ENCODE results near the gene CNNM2.
A peak's percentile ranks its signal among the peaks of the same experiment; 100 is the strongest.

The CNNM2 gene

GRCh38 chr10:103077491-103078308 lies 159.6 kb downstream of the CNNM2 start:
- no peak for DNase-seq

- no peak for DNase-seq
Observed at GRCh38 chr10:103078309-103078615, 160.2 kb downstream of the CNNM2 start.

- no peak for DNase-seq
Observed at GRCh38 chr10:103078676-103079075, 160.6 kb downstream of the CNNM2 start.

GRCh38 chr10:103079100-103079499 lies 161.0 kb downstream of the CNNM2 start:
- no peak for DNase-seq

- DNase-seq, result no peak
Observed at GRCh38 chr10:103079946-103080345, 161.9 kb downstream of the CNNM2 start.

GRCh38 chr10:103080891-103081581 lies 162.9 kb downstream of the CNNM2 start:
- no peak for DNase-seq

GRCh38 chr10:103082683-103083082 lies 164.6 kb downstream of the CNNM2 start:
- DNase-seq, result no peak

- no peak for DNase-seq
Observed at GRCh38 chr10:103083266-103083976, 165.3 kb downstream of the CNNM2 start.

GRCh38 chr10:103083977-103084320 lies 165.9 kb downstream of the CNNM2 start:
- no peak for DNase-seq

GRCh38 chr10:103086261-103086660 lies 168.2 kb downstream of the CNNM2 start:
- DNase-seq, result no peak

GRCh38 chr10:103086799-103087198 lies 168.7 kb downstream of the CNNM2 start:
- DNase-seq, result no peak

- DNase-seq, result no peak
Observed at GRCh38 chr10:103089493-103089892, 171.4 kb downstream of the CNNM2 start.

GRCh38 chr10:103090911-103091310 lies 172.8 kb downstream of the CNNM2 start:
- no peak for DNase-seq

GRCh38 chr10:103095005-103095404 lies 176.9 kb downstream of the CNNM2 start:
- no peak for DNase-seq

- no peak for DNase-seq
Observed at GRCh38 chr10:103096130-103096529, 178.0 kb downstream of the CNNM2 start.

GRCh38 chr10:103098240-103098639 lies 180.1 kb downstream of the CNNM2 start:
- no peak for DNase-seq

GRCh38 chr10:103100620-103101019 lies 182.5 kb downstream of the CNNM2 start:
- no peak for DNase-seq

GRCh38 chr10:103102195-103102594 lies 184.1 kb downstream of the CNNM2 start:
- DNase-seq, result no peak

- no peak for DNase-seq
Observed at GRCh38 chr10:103103989-103104388, 185.9 kb downstream of the CNNM2 start.

- no peak for DNase-seq
Observed at GRCh38 chr10:103104721-103105120, 186.6 kb downstream of the CNNM2 start.

GRCh38 chr10:103105462-103105861 lies 187.4 kb downstream of the CNNM2 start:
- no peak for DNase-seq

- DNase-seq, result no peak
Observed at GRCh38 chr10:103106539-103106938, 188.4 kb downstream of the CNNM2 start.

GRCh38 chr10:103109821-103110220 lies 191.7 kb downstream of the CNNM2 start:
- peak; percentile 2 to 52 (median 22) for DNase-seq

- DNase-seq, result no peak
Observed at GRCh38 chr10:103110407-103110806, 192.3 kb downstream of the CNNM2 start.

All from suppressor macrophage (primary cell).